CD4-positive, alpha-beta T cell treated with Interleukin-2 at 100 ng/mL for 4 hours (primary cell): Measurements from ENCODE around the gene AGO4.
"Not testable (repeated sequence)": the region's sequence is repeated elsewhere in the genome, so short reads cannot be mapped to it uniquely, and the experiment has no call there.

Experiments used
- DNase-seq: peaks from one replicate; pipeline ENCODE4 v3.0.0-alpha.2; 2020; ENCODE audit warnings: low spot score

AGO4 gene

GRCh38 chr1:35807614-35808449 is at the start of gene AGO4:
TSS of gene AGO4 (plus strand) at chr1:35808016. CDS start at chr1:35808417, 401 bp downstream.
- DNase-seq: peak; percentile 21

GRCh38 chr1:35762141-35762540 is 45.7 kb upstream of the AGO4 start:
- DNase-seq: no peak

- no peak for DNase-seq
These were observed 44.6 kb upstream of the AGO4 start for GRCh38 chr1:35763201-35763600.

GRCh38 chr1:35764283-35764682 is 43.5 kb upstream of the AGO4 start:
- no peak for DNase-seq

- DNase-seq: no peak
These were observed 39.2 kb upstream of the AGO4 start for GRCh38 chr1:35768350-35769187.

GRCh38 chr1:35769188-35769758 is 38.5 kb upstream of the AGO4 start:
- DNase-seq: peak; percentile 76

- DNase-seq: no peak
These were observed 34.1 kb upstream of the AGO4 start for GRCh38 chr1:35773711-35774110.

GRCh38 chr1:35776172-35776571 is 31.6 kb upstream of the AGO4 start:
- DNase-seq: not testable (repeated sequence)

GRCh38 chr1:35777109-35777508 is 30.7 kb upstream of the AGO4 start:
- no peak for DNase-seq

- DNase-seq: no peak
These were observed 24.7 kb upstream of the AGO4 start for GRCh38 chr1:35783055-35783583.

GRCh38 chr1:35784364-35784763 is 23.5 kb upstream of the AGO4 start:
- DNase-seq: not testable (repeated sequence)

- DNase-seq: no peak
These were observed 19.7 kb upstream of the AGO4 start for GRCh38 chr1:35788139-35788538.

- DNase-seq: no peak
These were observed 17.1 kb upstream of the AGO4 start for GRCh38 chr1:35790670-35791069.

GRCh38 chr1:35795295-35795694 is 12.5 kb upstream of the AGO4 start:
- DNase-seq: no peak

- no peak for DNase-seq
These were observed 10.4 kb upstream of the AGO4 start for GRCh38 chr1:35797380-35797779.

- not testable (repeated sequence) for DNase-seq
These were observed 9.8 kb upstream of the AGO4 start for GRCh38 chr1:35798019-35798418.

GRCh38 chr1:35800167-35800887 is 7.5 kb upstream of the AGO4 start:
- DNase-seq: not testable (repeated sequence)

GRCh38 chr1:35808450-35809113 is 766 bp downstream of the AGO4 start:
- DNase-seq: peak; percentile 15

- DNase-seq: no peak
These were observed 1.6 kb downstream of the AGO4 start for GRCh38 chr1:35809114-35810095.
